HTERT RPE-1 (cell line): ENCODE data around the gene STIMATE.

Experiments
- in situ Hi-C: fragments of 300-500 bp; cut with MboI; formaldehyde crosslinking; loops from 4 replicates; pipeline ENCODE4 v1.14.3; 2020; ENCODE audit warnings: low sequenced_read_pairs

STIMATE gene

GRCh38 chr3:52793702-52794611 is 103.4 kb downstream of the STIMATE start:
- in situ Hi-C loops, result no loop called here

GRCh38 chr3:52792961-52793695 is 104.2 kb downstream of the STIMATE start:
- in situ Hi-C loops, result no loop called here

GRCh38 chr3:52792413-52792812 is 104.9 kb downstream of the STIMATE start:
- in situ Hi-C loops, result no loop called here

- in situ Hi-C loops, result no loop called here
Observed at GRCh38 chr3:52791928-52792327, 105.4 kb downstream of the STIMATE start.

- in situ Hi-C loops, result no loop called here
Observed at GRCh38 chr3:52791366-52791765, 106.0 kb downstream of the STIMATE start.

- in situ Hi-C loops, result no loop called here
Observed at GRCh38 chr3:52790741-52791140, 106.6 kb downstream of the STIMATE start.

GRCh38 chr3:52790337-52790736 is 107.0 kb downstream of the STIMATE start:
- in situ Hi-C loops, result no loop called here

- in situ Hi-C loops, result no loop called here
Observed at GRCh38 chr3:52789746-52790040, 107.7 kb downstream of the STIMATE start.

GRCh38 chr3:52788890-52789745 is 108.2 kb downstream of the STIMATE start:
- in situ Hi-C loops, result no loop called here

GRCh38 chr3:52787672-52788625 is 109.4 kb downstream of the STIMATE start:
- in situ Hi-C loops, result no loop called here

- in situ Hi-C loops, result no loop called here
Observed at GRCh38 chr3:52787246-52787645, 110.1 kb downstream of the STIMATE start.
